Glomerular visceral epithelial cell (primary cell): ENCODE measurements around the gene FAT1.

Experiments used
- DNase-seq: peaks from one replicate; pipeline ENCODE4 v3.0.0-alpha.2; 2016; ENCODE audit errors: extremely low spot score

Gene FAT1

DNA sequence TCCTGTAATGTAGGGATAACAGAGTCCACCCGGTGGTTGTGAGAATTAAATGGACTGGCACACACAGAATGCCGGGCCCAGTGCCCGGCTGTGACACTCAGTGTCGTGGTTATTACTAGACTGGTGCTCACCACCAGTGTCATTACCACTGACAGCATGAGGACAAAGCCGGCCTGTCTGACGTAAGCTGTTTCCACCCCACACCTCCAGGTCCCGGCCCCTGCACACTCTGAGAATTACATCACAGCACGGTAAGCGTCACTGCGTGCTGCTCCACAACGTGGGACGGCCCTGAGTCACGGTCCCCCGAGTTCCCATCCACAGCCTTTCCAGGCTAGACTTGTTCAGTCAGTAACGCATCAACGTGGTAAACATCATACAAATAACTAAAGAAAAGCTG lies 22.9 kb downstream of the FAT1 start:
- peak; percentile 58 for DNase-seq

DNA sequence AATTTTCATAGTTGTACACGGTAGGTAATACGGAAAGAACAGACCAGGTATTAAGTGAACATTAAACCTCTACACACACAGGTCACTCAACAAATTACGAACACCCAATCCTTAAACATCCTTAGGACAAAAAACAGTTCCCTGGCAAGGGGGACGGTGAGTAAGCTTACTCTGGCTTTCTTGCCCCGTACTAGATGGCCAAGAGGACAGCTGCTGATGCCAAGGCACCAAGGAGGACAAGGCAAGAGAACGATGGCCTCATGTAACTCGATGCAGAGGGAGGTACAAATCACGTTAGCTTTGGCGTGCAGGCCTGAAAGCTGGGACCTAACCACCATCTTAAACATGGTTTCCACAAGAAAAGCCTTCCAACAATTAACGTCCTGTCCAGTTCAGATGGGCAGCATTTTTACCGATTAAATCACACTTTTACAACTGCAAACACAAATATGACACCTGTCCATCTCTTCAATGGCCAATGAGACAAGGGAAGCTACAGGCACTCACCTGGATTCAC lies 23.7 kb downstream of the FAT1 start:
- DNase-seq, result no peak

DNA sequence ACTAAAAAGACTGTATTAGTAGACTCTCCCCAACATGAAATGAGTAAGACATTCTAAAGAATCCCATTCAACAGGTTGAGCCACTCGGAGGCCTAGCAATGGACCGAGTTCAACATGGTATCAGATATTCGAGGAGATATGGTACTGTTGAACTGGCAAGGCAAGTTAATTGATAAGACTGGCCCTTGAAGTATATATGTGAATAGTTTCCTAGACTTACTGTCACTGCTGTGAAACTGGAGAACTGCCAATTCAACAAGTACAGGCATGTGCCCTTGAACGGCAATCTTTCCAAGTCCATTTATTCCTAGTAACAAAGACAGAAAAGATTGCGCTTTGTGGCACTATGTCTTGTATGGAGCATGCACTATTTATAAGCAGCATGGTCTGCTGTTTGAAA lies 24.4 kb downstream of the FAT1 start:
- DNase-seq, result no peak

DNA sequence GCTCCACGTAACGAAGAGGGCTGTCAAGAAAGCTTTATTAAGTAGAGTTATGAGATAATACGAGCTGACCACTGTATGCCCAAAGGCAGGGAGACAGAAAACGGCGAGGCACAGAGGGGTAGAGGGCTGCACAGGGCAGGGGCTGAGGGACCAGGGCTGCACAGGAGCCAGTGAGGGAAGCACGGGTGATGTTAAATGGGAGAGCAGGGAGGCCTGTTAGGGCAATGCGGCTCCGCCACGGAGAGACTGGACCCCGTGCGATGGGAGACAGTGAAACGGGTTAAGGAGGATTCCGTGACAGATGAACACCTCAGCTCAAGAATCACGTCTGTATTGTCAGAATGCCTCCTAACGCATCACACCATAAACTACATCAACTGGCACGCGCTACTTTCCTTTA lies 25.1 kb downstream of the FAT1 start:
- no peak for DNase-seq

DNA sequence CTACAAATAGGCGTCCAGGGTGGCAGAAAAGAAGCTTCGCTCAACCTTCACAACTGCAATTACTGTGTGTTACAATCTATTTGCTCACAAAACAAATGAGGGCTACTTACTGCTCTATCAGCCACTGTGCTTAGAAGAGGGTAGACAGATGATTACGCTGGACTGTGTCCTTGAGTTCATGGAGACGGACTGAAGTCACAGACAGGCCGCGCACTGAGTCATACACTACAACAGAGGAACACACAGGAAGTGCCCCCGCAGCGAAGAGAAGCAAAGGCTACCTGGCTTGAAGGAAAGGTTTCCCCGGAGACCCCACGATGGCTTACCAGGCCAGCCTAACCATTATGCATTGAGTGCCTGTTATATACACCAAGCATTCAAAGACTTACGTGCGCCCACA lies 25.6 kb downstream of the FAT1 start:
- DNase-seq, result no peak

DNA sequence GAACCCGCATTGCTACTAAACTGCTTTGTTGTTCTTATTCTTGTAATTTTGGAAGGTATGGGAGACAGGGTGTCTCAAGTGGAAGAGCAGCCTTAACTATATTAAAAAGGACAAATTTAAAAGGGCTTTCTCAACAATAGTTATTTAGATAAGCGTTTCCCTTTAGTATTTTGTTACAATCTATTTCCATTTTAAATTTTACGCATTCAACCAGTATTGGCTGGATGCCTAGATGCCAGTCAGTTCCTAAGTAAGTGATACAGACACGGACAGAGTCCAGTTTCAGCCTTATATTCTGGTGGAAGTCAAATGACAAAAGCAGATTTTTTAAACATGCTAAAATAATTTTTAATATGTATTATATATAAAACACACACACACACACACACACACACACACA lies 28.3 kb downstream of the FAT1 start:
- DNase-seq, result no peak

DNA sequence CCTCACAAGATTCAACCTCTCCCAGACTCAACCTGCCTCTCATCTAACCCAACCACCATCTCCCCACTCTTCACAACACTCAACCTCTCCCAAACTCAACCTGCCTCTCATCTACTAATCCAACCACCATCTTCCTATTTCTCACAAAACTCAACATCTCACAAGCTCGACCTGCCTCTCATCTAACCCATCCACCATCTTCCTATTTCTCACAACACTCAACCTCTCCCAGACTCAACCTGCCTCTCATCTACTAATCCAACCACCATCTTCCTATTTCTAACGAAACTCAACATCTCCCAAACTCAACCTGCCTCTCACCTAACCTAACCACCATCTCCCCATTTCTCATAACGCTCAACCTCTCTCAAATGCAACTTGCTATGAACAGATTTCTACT lies 29.8 kb downstream of the FAT1 start:
- no peak for DNase-seq

DNA sequence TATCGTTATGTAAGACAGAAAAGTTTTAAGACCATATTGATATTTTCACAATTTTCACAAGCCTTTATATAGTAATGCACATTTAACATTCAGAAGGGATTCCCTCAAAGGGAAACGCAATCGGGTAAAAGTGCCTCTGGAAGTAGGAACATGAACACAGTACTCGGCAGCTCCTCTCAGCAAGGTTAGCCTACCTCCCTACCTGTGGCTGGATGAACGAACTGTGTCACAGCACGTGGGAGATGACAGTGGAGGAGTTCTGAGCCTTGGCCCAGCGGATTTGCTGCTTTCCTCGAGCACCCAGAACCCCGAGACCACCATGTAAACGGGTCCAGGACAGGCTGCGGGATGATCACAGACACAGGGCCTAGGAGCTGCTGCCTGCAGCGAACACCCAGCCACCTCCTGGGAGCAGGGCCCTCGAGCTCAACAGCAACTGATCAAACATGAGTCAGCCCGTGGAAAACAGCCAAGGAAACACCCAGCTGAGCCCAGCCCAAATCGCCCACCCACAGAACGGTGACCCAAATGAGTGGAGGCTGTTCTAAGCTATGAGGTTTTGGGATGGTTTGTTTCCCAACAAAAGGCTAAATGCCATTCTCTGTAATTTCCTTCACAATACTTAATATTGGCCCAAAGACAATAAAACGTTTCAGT lies 30.4 kb downstream of the FAT1 start:
- peak; percentile 84 for DNase-seq

DNA sequence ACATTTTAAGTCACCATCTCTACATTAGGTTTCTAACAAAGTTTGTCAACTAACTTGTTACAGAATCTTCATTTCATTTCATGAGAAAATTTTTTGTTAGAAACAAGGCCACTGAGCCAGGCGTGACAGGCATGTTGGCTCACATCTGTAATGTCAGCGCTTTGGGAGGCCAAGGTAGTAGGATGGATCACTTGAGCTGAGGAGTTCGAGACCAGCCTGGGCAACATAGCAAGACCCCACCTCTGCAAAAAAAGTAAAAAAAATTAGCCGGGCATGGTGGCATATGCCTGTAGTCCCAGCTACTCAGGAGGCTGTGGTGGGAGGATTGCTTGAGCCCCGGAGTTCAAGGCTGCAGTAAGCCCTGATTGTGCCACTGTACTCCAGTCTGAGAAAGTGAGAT lies 32.3 kb downstream of the FAT1 start:
- DNase-seq, result no peak

DNA sequence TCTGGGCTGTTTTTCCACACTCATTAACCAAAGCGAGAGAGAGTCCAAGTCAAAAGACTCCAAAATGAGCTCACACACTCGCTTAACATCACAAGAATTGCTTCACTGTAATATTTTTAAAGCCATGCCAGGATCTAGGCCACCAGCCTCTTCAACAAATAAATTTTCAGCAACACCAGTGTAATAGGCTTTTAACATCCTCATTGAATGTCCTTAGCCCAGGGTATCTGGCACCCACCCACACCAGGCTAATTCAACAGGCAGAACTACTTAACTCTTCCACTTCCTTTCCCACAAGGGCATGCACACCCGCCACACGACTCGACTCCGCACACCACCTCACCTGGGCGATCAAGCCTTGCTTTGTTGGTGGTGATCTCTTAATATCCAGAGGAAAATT lies 34.2 kb downstream of the FAT1 start:
- peak; percentile 63 for DNase-seq

DNA sequence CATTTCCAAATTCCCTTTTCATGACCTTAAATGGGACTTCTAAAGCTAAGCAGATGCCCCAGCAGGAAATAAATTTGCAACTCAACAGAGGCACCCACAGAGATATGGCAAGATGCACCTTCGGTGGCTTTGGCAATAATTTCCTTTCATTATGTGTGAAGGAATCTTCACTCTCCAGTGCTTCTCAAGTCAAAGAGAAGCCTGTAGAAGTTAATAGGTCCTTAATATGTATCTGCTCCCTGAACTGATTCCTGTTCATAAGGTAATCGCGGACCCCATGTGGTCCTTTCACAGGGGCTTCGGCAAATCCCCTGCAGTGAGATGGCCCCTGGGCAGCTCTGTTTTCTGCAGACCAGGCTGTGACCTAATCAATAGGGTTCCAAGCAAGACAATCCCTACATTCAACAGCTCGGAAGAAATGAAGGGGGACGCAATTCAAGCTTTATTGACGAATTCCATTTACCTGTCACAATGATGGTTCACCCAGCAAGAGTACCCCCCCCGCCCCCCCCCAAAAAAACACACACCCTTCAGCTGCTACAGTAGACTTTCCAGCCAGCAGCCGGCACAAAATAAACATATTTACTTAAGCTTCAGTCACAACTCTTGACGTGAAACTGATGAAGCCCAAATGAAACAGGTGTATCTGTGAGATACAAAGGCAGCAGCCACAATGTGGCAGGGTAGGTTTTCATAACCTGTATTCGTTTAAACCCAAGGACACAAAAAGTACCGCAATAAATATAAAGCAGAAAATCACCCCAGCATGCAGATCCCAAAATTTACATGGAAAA lies 35.3 kb downstream of the FAT1 start:
- no peak for DNase-seq

DNA sequence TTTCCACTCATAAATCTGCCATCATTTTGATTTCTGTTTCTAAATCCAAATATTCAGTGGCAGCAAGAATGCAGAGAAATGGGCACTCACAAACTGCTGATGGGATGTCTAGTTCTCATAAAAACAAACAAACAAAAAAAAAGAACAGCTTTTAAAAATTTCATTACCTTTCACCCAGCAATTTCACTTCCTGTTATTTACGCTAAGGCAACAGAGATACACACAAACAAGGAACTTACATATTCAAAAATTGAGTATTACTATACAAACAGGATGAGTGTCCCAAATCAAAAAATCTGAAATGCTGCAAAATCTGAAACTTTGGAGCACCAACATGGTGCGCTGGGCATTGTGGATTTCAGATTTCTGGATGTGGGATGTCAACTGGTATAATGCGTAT lies 36.4 kb downstream of the FAT1 start:
- DNase-seq, result no peak

DNA sequence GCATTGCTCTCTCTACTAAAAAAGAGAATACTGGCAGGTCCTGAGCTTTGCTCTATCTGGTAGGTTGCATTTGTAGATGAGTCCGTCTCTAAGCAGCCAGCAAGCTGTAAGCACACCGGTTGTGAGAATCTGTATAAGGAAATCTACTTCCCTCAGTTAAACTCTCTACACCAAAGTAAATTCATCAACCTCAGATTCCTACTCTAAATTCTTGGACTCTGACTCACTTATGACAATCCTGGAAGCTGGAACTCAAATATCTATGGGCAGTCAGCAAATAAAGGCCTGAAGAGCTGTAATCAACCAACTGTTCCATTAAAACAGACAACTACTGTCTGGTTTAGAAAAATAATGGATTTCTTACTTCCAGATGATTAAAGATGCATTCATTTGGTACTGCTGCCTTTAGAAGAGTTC lies 37.9 kb downstream of the FAT1 start:
- peak; percentile 92 for DNase-seq

DNA sequence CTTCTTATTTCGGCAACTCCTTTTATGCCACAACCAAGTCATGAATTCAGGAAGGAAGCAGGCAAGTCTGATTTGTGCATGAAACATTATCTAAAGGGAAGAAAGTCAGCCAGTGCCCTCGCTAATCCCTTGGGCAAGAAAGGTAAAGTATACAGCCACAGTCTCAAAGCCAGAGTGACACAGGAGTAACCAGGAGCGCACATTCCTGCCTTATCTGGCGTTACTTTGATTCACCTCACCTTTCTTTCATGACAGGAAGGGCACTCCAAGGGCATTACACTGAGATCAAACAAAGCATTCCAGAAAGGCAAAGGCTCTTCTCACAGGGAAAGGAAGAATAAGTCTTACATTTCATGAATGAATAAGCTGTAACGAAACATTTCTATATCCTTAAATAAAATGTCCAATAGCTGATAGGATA lies 38.8 kb downstream of the FAT1 start:
- no peak for DNase-seq

DNA sequence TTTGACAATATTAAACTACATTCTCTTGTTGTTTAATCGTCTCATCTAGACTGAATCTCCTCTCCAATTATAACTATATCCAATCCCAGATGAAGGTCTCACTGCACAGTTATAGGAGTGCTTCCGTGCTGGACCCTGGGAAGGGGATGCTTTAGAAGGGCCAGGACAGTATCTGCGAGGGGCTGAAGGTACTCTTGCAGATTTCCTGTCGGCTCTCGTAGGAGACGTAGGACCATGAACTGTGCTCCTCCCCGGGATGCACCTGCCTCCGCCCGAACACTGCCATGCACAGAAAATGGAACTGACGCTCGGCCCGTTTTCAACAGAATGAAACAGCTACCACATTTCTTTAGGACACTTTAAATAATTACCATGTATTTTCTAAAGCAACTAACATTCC lies 39.4 kb downstream of the FAT1 start:
- DNase-seq, result no peak

DNA sequence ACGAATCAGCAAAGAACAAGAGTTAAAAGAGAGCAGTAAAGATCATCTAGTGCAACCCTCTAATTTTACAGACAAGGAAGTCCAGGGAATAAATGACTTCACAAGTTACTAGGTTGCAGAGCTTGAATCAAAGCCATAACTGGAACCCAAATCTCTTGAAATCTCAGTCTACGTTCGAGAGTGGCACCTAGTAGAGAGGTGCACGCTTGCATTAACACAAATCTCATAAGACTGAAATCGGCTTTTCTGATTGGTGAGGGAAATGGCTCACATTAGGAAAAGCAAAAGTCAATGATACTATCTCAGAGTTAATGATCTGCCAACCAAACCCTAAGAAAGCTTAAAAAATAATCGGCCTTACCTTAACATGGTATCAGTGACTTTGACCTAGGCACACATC lies 43.0 kb downstream of the FAT1 start:
- DNase-seq, result no peak

DNA sequence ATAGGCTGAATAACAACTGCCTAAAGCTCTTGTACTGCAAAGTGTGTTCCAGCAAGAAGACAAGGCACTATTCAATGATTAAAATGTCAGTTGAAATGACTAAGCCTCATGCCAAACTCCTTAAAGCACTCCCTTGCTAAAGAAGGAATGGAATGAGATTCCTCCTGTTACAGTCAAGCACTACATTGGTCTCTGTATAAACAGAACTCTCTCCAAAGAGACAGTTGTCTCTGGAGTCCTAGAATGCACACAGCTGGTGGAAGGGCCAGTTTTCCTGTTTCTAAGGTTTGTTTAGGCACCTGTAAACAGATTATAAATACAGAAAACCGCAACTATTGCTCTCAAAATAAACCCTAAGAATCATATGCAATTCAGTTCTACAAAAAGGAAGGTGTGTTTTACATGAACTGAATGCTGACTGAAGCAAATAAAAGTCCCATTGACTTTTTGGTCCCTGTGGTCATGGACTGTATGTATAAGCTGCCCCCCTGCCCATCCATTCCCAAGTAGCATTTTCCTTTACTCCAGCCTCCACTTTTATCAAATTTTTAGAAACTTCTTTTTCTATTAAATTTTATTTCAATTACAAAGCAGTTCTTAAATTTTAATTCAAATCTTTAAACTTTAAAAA lies 47.0 kb downstream of the FAT1 start:
- peak; percentile 84 for DNase-seq

DNA sequence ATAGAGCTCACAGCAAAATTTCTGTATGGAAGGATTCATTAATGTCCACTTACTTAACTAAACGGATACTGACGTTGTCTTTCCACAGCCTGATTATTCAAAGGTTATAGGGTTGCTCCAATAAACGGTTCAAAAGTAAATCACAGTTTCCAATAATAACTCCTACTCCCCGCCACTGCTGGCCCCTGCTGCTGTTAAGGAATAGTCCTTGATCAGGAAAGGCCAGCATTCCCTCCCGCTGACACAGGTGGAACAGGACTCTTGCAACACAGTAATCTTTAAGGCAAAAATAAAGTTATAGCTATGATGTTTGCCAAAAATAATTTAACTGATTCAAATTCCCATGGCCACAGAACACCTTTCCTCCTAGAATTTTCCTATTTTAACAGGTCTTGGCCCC lies 53.9 kb downstream of the FAT1 start:
- no peak for DNase-seq

DNA sequence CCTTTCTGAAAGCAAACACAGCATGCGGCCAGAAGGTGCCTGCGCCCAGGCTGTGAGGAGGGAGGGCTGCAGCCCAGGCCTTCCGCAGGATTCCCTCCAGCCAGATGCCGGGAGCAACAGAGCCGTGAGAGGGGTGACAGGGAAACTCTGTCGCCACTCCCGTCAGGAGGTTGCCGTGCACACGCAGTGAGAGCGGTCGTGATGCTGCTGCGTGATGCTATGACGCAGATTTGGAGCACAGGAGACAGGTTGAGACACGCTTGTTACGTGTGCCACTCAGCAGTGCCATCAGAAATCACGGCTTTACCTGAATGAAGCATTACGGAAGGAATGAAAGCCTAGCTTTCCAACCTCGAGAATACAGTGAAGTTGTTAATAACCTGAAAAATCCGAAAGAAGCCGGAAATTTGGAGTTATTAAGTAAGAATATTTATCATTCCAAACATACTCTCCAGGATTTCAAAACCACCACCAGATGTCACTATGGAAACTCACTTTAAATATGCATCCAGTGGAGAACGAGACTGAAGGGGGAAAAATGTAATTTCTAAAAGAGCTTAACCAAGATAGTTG lies 54.4 kb downstream of the FAT1 start:
- peak; percentile 53 for DNase-seq

DNA sequence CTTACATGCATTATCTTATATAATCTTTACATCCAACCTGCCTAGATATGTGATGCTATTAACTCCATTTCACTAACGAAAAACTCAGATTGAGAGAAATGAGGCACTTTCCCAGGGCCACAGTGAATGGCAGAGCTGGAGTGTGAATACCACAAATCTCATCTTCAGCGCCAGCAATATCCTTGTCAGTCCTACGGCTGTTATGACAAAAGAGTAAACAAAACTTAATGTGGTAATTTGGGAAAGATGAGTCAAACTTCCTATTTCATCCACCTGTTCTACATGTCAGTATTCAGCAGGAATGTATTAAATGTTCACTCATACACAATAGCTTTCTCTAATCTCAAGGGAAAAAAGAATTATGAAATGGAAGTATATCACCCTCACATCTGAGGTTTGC lies 56.9 kb downstream of the FAT1 start:
- no peak for DNase-seq

DNA sequence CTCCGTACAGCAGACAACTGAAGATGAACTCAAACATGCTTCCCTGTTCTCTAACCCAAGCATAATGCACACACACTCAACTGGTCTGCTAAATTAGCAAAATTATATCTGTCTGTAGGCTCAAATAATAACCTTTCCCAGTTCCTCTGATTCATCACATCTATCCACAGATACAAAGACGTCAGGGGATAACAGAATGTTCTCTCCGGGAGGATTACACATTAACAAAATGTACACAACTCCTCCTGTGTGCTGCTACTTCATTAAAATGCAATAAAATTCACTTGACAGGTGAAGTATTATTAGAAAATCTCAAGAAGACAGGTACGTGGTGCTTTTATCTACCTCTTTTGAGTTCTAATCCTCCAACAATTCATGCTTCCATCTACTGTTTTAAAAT lies 57.4 kb downstream of the FAT1 start:
- peak; percentile 32 for DNase-seq

DNA sequence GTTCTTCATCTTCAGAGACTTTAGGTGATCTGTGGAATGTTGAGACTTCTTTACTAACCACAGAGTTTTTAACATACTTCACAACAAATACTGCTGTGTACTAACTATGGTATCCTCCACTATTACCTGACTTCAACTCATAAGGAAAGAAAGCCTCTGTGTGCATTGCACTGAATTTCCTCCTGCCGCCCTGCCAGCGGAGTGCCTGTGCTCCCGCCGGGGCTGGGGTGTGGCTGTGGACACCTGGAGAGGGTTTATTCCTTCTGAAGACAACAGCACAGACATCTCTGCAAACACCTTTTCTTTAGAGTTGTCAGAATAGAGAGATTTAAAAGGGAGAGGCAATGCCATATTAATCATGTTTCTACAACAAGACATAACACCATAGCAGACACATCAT lies 63.3 kb downstream of the FAT1 start:
- no peak for DNase-seq

DNA sequence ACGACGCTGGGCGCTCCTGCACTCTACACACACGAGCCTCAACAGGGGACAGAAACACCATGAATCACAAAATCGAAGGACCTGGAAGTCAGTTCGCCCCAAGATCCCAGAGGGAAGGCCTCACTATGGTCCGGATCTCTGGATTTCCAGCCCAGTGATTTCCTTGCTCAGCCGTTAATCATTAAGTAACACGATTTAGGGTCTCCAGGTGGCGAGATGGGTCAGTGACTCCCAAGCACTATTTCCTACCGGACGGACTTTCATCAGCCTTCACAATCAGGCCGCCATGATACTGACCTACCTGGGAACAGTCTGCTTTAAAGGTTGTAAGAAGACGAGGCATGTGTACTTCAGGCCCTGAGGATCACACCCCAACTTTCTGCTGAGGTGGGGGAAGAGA lies 63.7 kb downstream of the FAT1 start:
- no peak for DNase-seq
